HepG2 (cell line): ENCODE results near the gene SSPN. TPM values are rescaled to one million over a fixed set of nuclear protein-coding genes. Genes with fewer than 3 reads are reported as not detected.

Source experiments
- ATAC-seq: fragments of 200-7000 bp; cut with Tn5 transposase; 3 replicates; pipeline ENCODE4 v1.9.1; 2020; ENCODE audit warnings: mild to moderate bottlenecking, moderate library complexity
- BruUV-seq: library from RNA; stranded (reverse); fragments of 400-500 nt; replicated peaks from 2 replicates; lab custom pipeline; 2021; lab: Mats Ljungman, UMichigan
- CTCF ChIA-PET: fragments of 300-600 bp; formaldehyde crosslinking; extraction: SDS; loops from one replicate; lab custom pipeline; 2021; ENCODE audit warnings: low total read pairs, inconsistent platforms, low intra/inter-chr PET ratio; lab: Yijun Ruan, JAX
- POLR2A ChIA-PET: fragments of 350-600 bp; sonication (Branson Sonifier 250); formaldehyde crosslinking; loops from one replicate; lab custom pipeline; 2020; ENCODE audit warnings: antibody characterized with exemption, inconsistent platforms; lab: Yijun Ruan, JAX
- DNase-seq: peaks from one replicate; pipeline ENCODE4 v3.0.0-alpha.2; 2015; ENCODE audit warnings: low spot score
- FAIRE-seq: peaks from 3 replicates; lab custom pipeline; 2011; peaks lifted over from hg19 to GRCh38; lab: Jason Lieb, UNC
- H2AFZ ChIP-seq: one replicate; pipeline ENCODE4 v1.6.1; 2011; ENCODE audit warnings: low read length, inconsistent platforms
- H3K27ac ChIP-seq: fragments of 300-600 bp; 3 replicates; pipeline ENCODE4 v1.8.0; 2011; ENCODE audit warnings: mixed run types, mild to moderate bottlenecking, mixed read lengths, low read length, inconsistent platforms; ENCODE audit not compliant: insufficient read depth; ENCODE audit errors: extremely low read length
- H3K27me3 ChIP-seq, 2 experiments: fragments of 200-600 bp in 1 of 2; 2 replicates in 1 of 2; 3 replicates in 1 of 2; pipeline versions ENCODE4 v1.6.0 to v1.8.0; 2011; ENCODE audit warnings: low read length in 2 of 2, mild to moderate bottlenecking in 2 of 2, moderate library complexity in 2 of 2, inconsistent platforms in 1 of 2; ENCODE audit not compliant: insufficient read depth in 2 of 2, control insufficient read depth in 1 of 2
- H3K36me3 ChIP-seq, 2 experiments: fragments of 200-600 bp in 1 of 2; replicated peaks in 1 of 2; 2 replicates in 1 of 2; 3 replicates in 1 of 2; pipeline versions ENCODE4 v1.5.1 to v1.8.0; 2011; ENCODE audit warnings: low read length in 2 of 2, inconsistent platforms in 1 of 2; ENCODE audit not compliant: insufficient read depth in 2 of 2, control insufficient read depth in 1 of 2
- H3K4me1 ChIP-seq: 2 replicates; pipeline ENCODE4 v1.5.1; 2012; ENCODE audit warnings: low read length, inconsistent platforms; ENCODE audit not compliant: insufficient read depth
- H3K4me2 ChIP-seq: 2 replicates; pipeline ENCODE4 v1.6.0; 2011; ENCODE audit warnings: low read depth, low read length, inconsistent platforms
- H3K4me3 ChIP-seq, 3 experiments: fragments of 200-600 bp in 1 of 3; sonication (generic), shearing (Covaris generic) in 1 of 3; replicated peaks in 1 of 3; 2 replicates each; pipeline ENCODE4 v1.5.1; 2011 to 2016; ENCODE audit warnings: low read length in 3 of 3, inconsistent platforms in 2 of 3, low read depth in 2 of 3, mild to moderate bottlenecking in 2 of 3, control low read depth in 1 of 3, mixed read lengths in 1 of 3; ENCODE audit not compliant: insufficient read depth in 1 of 3
- H3K79me2 ChIP-seq: one replicate; pipeline ENCODE4 v1.6.1; 2011; ENCODE audit warnings: low read length, inconsistent platforms; ENCODE audit not compliant: insufficient read depth
- H3K9ac ChIP-seq: 2 replicates; pipeline ENCODE4 v1.6.0; 2011; ENCODE audit warnings: mild to moderate bottlenecking, low read depth, low read length, inconsistent platforms; ENCODE audit not compliant: insufficient read depth
- H3K9me3 ChIP-seq: 2 replicates; pipeline ENCODE4 v1.5.1; 2012; ENCODE audit warnings: mild to moderate bottlenecking, low read length
- H4K20me1 ChIP-seq: 2 replicates; pipeline ENCODE4 v1.6.0; 2011; ENCODE audit warnings: inconsistent platforms, mild to moderate bottlenecking, low read length, moderate library complexity; ENCODE audit not compliant: insufficient read depth
- HINFP ChIP-seq: sonication (generic); formaldehyde crosslinking; IDR thresholded peaks from 2 replicates; pipeline ENCODE4 v1.4.0; 2020; ENCODE audit warnings: low read depth, mild to moderate bottlenecking, missing genetic modification reagents
- HNRNPK ChIP-seq: fragments of 200-400 bp; formaldehyde crosslinking; IDR thresholded peaks from 2 replicates; pipeline ENCODE4 v1.6.1; 2018; ENCODE audit warnings: low read length, low read depth, moderate library complexity, mild to moderate bottlenecking; ENCODE audit not compliant: poor library complexity, severe bottlenecking
- KLF9 ChIP-seq: IDR thresholded peaks from 2 replicates; pipeline ENCODE4 v1.6.1; 2016; ENCODE audit warnings: low read depth
- PCBP1 ChIP-seq: fragments of 200-400 bp; formaldehyde crosslinking; IDR thresholded peaks from 2 replicates; pipeline ENCODE4 v1.6.1; 2017; ENCODE audit warnings: mild to moderate bottlenecking, low read depth, low read length, borderline replicate concordance
- PCBP2 ChIP-seq: fragments of 200-400 bp; formaldehyde crosslinking; optimal IDR thresholded peaks from 2 replicates; pipeline ENCODE3; 2018; ENCODE audit warnings: low read length, low read depth; ENCODE audit not compliant: poor library complexity, severe bottlenecking
- ZNF274 ChIP-seq: sonication (generic); formaldehyde crosslinking; IDR thresholded peaks from 2 replicates; pipeline ENCODE4 v1.5.1; 2020; ENCODE audit warnings: mild to moderate bottlenecking, missing genetic modification reagents
- ZNF496 ChIP-seq: sonication (generic); formaldehyde crosslinking; IDR thresholded peaks from 2 replicates; pipeline ENCODE4 v1.8.1; 2023; ENCODE audit warnings: mild to moderate bottlenecking, moderate library complexity, missing genetic modification reagents; ENCODE audit not compliant: insufficient replicate concordance
- ZNF639 ChIP-seq: conservative IDR thresholded peaks from 2 replicates; pipeline ENCODE4 v1.6.1; 2018; ENCODE audit warnings: missing genetic modification reagents
- WGBS: methylation state at CpG from one replicate; pipeline ENCODE4 v1.1.6; 2017; ENCODE audit warnings: low lambda C conversion rate; 5-methylcytosine and 5-hydroxymethylcytosine counted together
- in situ Hi-C: cut with HindIII; loops from 2 replicates; pipeline ENCODE4 v1.10.0; 2017; ENCODE audit warnings: low pct_unique_long_range_greater_than_20kb; ENCODE audit not compliant: extremely low pct_ligation_motif_present
- intact Hi-C: fragments of 100-400 bp; cut with micrococcal nuclease; formaldehyde crosslinking; loops from one replicate; pipeline ENCODE4 v1.10.0; 2022; ENCODE audit not compliant: unreplicated experiment
- polyA plus RNA-seq, 8 experiments: library from polyadenylated mRNA; depleted of rRNA in 3 of 8; stranded (reverse) in 7 of 8; unstranded in 1 of 8; fragments of >200 nt; fragmentation: Illumina TruSeq in 4 of 8; extraction: Trizol in 4 of 8; gene quantifications; 2 replicates each; pipeline versions ENCODE4 v1.2.1 to v1.2.3, GENCODE V29; 2011 to 2016; ENCODE audit warnings: low read depth in 4 of 8, missing spikeins in 1 of 8, mixed read lengths in 1 of 8; ENCODE audit not compliant: insufficient read depth in 1 of 8
- total RNA-seq, 5 experiments: library from RNA; depleted of rRNA; stranded (reverse); fragments of >200 nt; fragmentation: Illumina TruSeq; extraction: Trizol; gene quantifications; 2 replicates each; pipeline ENCODE4 v1.2.3, GENCODE V29; 2016; ENCODE audit warnings: low read depth in 1 of 5

Gene SSPN
- total and polyA plus RNA-seq, 2 of the 13 experiments (the other 11 are each of a cell fraction or from before 2014, with no cell fraction given): not detected

- 2% methylated on average over 4 of the region's 4 CpGs for WGBS
- no peaks in the 10 kb centered on the region for H3K4me1 ChIP-seq
- no peaks in the 10 kb centered on the region for H4K20me1 ChIP-seq
- no peaks in the 10 kb centered on the region for H3K79me2 ChIP-seq
- no peak overlapping the region for H3K9ac ChIP-seq
- intact Hi-C loops: no loop called here
- FAIRE-seq: no peak
- ChIA-PET POLR2A (no interaction called here), CTCF (no interaction called here)
- BruUV-seq: no TSS peak
- H3K4me3 ChIP-seq: no peak overlapping the region
- H3K4me2 ChIP-seq: no peak overlapping the region
- H3K27ac ChIP-seq: no peak overlapping the region
- TF ChIP-seq HINFP (no peak), ZNF639 (CRISPR knock-in tag) (no peak), ZNF496 (no peak)
- no peaks in the 10 kb centered on the region for H3K36me3 ChIP-seq
- no peak for ATAC-seq
- in situ Hi-C loops: no loop called here
- peaks cover 0 to 20% of the 10 kb centered on the region in 2 experiments; a peak in 2 of 5 replicates for H3K27me3 ChIP-seq
- H2AFZ ChIP-seq: no peak overlapping the region
- no peak for DNase-seq
- no peaks in the 10 kb centered on the region for H3K9me3 ChIP-seq
These were observed 15.5 kb upstream of the SSPN start for GRCh38 chr12:26179826-26180225.

- Histone ChIP-seq H3K4me1 (no peaks in the 10 kb centered on the region), H4K20me1 (no peaks in the 10 kb centered on the region), H3K9ac (no peak overlapping the region), H2AFZ (no peak overlapping the region), H3K36me3 (no peaks in the 10 kb centered on the region), H3K4me3 (no peak overlapping the region), H3K4me2 (no peak overlapping the region), H3K9me3 (no peaks in the 10 kb centered on the region), H3K27ac (no peak overlapping the region), H3K27me3 (peaks cover 0 to 17% of the 10 kb centered on the region in 2 experiments; a peak in 2 of 5 replicates), H3K79me2 (no peaks in the 10 kb centered on the region)
- DNase-seq (no peak), FAIRE-seq (no peak), ATAC-seq (no peak)
- no TSS peak for BruUV-seq
- WGBS: 40% methylated on average over 2 of the region's 2 CpGs
- intact Hi-C loops: no loop called here
- TF ChIP-seq KLF9 (no peak), PCBP1 (0 out of 2 replicates have a peak, but pooled peaks have one; percentile 52), ZNF274 (CRISPR knock-in tag) (no peak), HNRNPK (peak; percentile 95), PCBP2 (peak; percentile 30)
- in situ Hi-C loops: no loop called here
- ChIA-PET CTCF (no interaction called here), POLR2A (no interaction called here)
These were observed 13.0 kb upstream of the SSPN start for GRCh38 chr12:26182377-26182776.
